Activated naive CD4-positive, alpha-beta T cell treated with anti-CD3 and anti-CD28 coated beads, Interleukin-2, amount 10 ng/mL, durations not matched to agents 5 hours and 36 hours (primary cell): Measurements from ENCODE around the gene CDK8. TPM values are rescaled to one million over a fixed set of nuclear protein-coding genes. Genes with fewer than 3 reads are reported as not detected.

ENCODE experiments used
- total RNA-seq, 2 experiments: library from RNA; stranded (reverse); gene quantifications; one replicate each; pipeline ENCODE4 v1.2.3, GENCODE V29; 2021

CDK8 gene
- 10 to 100 TPM; 13.0 to 13.7 TPM for total RNA-seq

DNA sequence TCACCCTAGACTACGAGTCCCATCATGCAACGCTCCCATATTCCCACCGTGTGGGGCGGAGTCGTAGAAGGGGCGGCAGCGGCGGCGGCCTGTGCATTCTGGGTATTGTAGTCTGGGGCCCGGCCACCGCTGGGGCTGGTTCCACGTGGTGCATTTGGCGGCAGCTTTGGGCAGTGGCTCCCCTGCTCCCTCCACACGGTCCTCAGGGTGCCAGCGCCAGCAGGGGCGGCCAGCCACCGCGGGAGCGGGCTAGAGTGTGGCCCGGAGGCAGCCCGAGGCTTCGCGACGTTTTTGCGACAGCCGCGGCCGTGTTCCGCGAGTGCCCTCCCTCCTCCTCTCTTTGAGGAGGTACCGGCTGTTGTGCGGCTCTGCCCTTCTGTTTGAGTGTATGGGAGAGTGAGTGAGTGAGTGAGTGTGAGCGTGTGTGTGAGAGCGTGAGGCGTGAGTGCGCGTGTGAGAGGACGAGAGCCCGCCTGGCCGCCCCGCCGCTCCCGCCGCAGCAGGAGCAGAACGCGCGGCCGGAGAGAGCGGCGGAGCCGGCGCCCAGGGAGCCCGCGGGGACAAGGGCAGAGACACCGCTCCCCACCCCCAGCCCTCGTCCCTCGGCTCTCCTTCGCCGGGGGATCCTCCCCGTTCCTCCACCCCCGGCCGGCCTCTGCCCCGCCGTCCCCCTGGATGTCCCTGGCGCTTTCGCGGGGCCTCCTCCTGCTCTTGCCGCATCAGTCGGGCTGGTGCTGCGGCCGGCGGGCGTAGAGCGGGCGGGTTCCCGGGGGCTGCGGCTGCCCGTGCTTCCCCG, at the start of gene CDK8:
Gene CDK8, plus strand, starts transcription at position 343 of the 796 bp plus-strand sequence. CDS start 513 bp downstream, outside the sequence.

DNA sequence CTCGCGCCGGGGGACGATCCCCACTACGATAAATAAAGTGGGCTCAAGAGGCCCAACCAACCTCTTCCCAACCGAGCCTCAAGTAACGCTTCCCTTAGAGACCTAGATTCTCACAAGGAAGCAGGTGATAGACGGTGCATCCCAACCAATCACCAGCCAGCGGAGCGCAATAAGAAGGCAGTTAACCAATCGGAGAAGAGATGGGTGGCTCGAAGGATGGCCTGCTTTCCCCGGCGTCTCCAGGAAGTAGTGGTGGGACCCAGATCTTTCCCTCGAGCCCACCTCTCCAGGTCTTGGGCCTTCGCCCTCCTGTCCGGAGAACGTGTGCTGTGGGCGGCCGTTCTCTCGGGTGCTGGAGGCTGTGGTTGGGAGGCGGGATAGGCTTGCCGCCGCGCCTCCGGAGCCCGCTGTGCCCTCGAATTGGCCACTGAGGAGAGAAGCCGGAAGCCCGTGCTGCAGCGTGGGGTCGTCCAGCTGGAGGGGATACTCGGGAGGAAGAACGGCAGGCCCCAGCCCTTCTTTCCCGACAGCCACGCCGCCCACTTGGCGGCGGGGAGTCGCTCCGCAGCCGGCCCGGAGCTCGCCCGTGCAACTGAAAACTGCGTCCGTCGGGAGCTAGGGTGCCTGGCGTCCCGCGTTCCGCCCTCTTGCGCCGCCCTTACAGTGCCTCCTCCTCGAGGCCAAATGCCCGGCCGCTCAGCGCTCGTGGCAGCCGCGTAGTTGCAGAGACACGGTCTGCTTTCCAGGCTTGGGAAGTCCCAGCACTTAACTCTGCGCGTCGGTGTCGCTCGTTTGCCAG, 32.0 kb upstream of the CDK8 start, which contains the start of gene RNF6:
Gene RNF6, minus strand, starts transcription at position 594 of the 799 bp plus-strand sequence. CDS start 2,665 bp downstream, outside the sequence.

Other genes starting within 250 kb of the CDK8 start
- gene SHISA2, start 202.1 kb upstream of the CDK8 start, total RNA-seq, result under 1 TPM; 0.63 to 0.81 TPM
- gene RNF6, start 31.8 kb upstream of the CDK8 start, total RNA-seq, result 10 to 100 TPM; 36.3 to 40.2 TPM